A549 (cell line): Measurements from ENCODE around the gene ZNF324. TPM values are rescaled to one million over a fixed set of nuclear protein-coding genes. Genes with fewer than 3 reads are reported as not detected.

ENCODE experiments used
- ATAC-seq, 2 experiments: fragments of 200-7000 bp in 1 of 2; fragments of >200 bp in 1 of 2; cut with Nextera tagmentation in 1 of 2; cut with Tn5 transposase in 1 of 2; 3 replicates each; pipeline versions ENCODE4 v1.8.0 to v1.9.1; 2018 to 2020; ENCODE audit warnings: mild to moderate bottlenecking in 1 of 2, moderate library complexity in 1 of 2
- CTCF ChIA-PET: fragments of 300-600 bp; sonication (Branson Sonifier 250); formaldehyde crosslinking; extraction: SDS; loops from one replicate; lab custom pipeline; 2021; ENCODE audit warnings: antibody characterized with exemption, inconsistent platforms; lab: Yijun Ruan, JAX
- POLR2A ChIA-PET: fragments of 350-600 bp; formaldehyde crosslinking; extraction: SDS; loops from one replicate; lab custom pipeline; 2021; ENCODE audit warnings: antibody characterized with exemption, inconsistent platforms; lab: Yijun Ruan, JAX
- DNase-seq, 2 experiments: peaks; one replicate each; pipeline versions ENCODE4 v3.0.0 to v3.0.0-alpha.2; 2011 to 2016; ENCODE audit warnings: low read depth in 1 of 2, low spot score in 1 of 2
- FAIRE-seq: peaks from 2 replicates; lab custom pipeline; 2011; peaks lifted over from hg19 to GRCh38; lab: Jason Lieb, UNC
- H3K27ac ChIP-seq, 2 experiments: fragments of >200 bp; sonication (Bioruptor Twin); formaldehyde crosslinking; 3 replicates each; pipeline ENCODE4 v1.5.1; 2016 to 2017
- H3K4me1 ChIP-seq: fragments of >200 bp; sonication (Bioruptor Twin); formaldehyde crosslinking; 3 replicates; pipeline ENCODE4 v1.6.1; 2016
- H3K4me2 ChIP-seq: fragments of >200 bp; sonication (Bioruptor Twin); formaldehyde crosslinking; 3 replicates; pipeline ENCODE4 v1.6.1; 2016
- H3K4me3 ChIP-seq: fragments of >200 bp; sonication (Bioruptor Twin); formaldehyde crosslinking; 3 replicates; pipeline ENCODE4 v1.5.1; 2016
- H3K9me3 ChIP-seq: fragments of >200 bp; sonication (Bioruptor Twin); formaldehyde crosslinking; 3 replicates; pipeline ENCODE4 v1.6.1; 2016
- BCL3 ChIP-seq: fragments of >200 bp; sonication (Bioruptor Twin); formaldehyde crosslinking; IDR thresholded peaks from 3 replicates; pipeline ENCODE4 v1.6.1; 2016
- CEBPB ChIP-seq, 2 experiments: fragments of >200 bp in 1 of 2; sonication (Bioruptor Twin) in 1 of 2; formaldehyde crosslinking in 1 of 2; IDR thresholded peaks; 2 replicates each; pipeline ENCODE4 v1.6.1; 2012 to 2016
- E2F6 ChIP-seq: IDR thresholded peaks from 2 replicates; pipeline ENCODE4 v1.6.1; 2012; ENCODE audit warnings: low read depth, borderline replicate concordance
- EHMT2 ChIP-seq: fragments of 200-600 bp; sonication (generic); IDR thresholded peaks from 2 replicates; pipeline ENCODE4 v1.6.1; 2016; ENCODE audit warnings: antibody characterized with exemption, low read depth, mild to moderate bottlenecking, moderate library complexity
- ELK1 ChIP-seq: fragments of 150-350 bp; IDR thresholded peaks from 2 replicates; pipeline ENCODE4 v1.6.1; 2014; ENCODE audit warnings: low read depth, mild to moderate bottlenecking, low read length
- ESRRA ChIP-seq: fragments of 150-350 bp; IDR thresholded peaks from 2 replicates; pipeline ENCODE4 v1.6.1; 2014; ENCODE audit warnings: mild to moderate bottlenecking, low read length, borderline replicate concordance
- GATA3 ChIP-seq: IDR thresholded peaks from 2 replicates; pipeline ENCODE4 v1.6.1; 2012; ENCODE audit warnings: borderline replicate concordance
- HDAC2 ChIP-seq: fragments of 200-600 bp; sonication (generic); IDR thresholded peaks from 2 replicates; pipeline ENCODE4 v1.6.1; 2016
- HOXA7 ChIP-seq: fragments of 250-450 bp; sonication (Bioruptor Pico); IDR thresholded peaks from 2 replicates; pipeline ENCODE4 v1.5.0; 2020; ENCODE audit warnings: mild to moderate bottlenecking, moderate library complexity
- HOXB5 ChIP-seq: fragments of 250-450 bp; sonication (Bioruptor Pico); IDR thresholded peaks from 2 replicates; pipeline ENCODE4 v1.5.0; 2020; ENCODE audit warnings: mild to moderate bottlenecking, moderate library complexity
- JUN ChIP-seq, 2 experiments: fragments of >200 bp; sonication (Bioruptor Twin); formaldehyde crosslinking; IDR thresholded peaks; 2 replicates in 1 of 2; 3 replicates in 1 of 2; pipeline ENCODE4 v1.6.1; 2016 to 2017
- KDM5A ChIP-seq: fragments of 200-600 bp; sonication (generic); IDR thresholded peaks from 2 replicates; pipeline ENCODE4 v1.6.1; 2016; ENCODE audit warnings: antibody characterized with exemption, mild to moderate bottlenecking
- MAX ChIP-seq: IDR thresholded peaks from 2 replicates; pipeline ENCODE4 v1.6.1; 2012
- MAZ ChIP-seq: fragments of 150-350 bp; IDR thresholded peaks from 2 replicates; pipeline ENCODE4 v1.6.1; 2014; ENCODE audit warnings: antibody characterized with exemption, low read depth, low read length, borderline replicate concordance
- MYC ChIP-seq: IDR thresholded peaks from 2 replicates; pipeline ENCODE4 v1.6.1; 2012; ENCODE audit warnings: mild to moderate bottlenecking, inconsistent platforms, low read length, improper control_type of control experiment, borderline replicate concordance
- PBX3 ChIP-seq: IDR thresholded peaks from 2 replicates; pipeline ENCODE4 v1.6.1; 2012
- PHF8 ChIP-seq: fragments of 200-600 bp; sonication (generic); IDR thresholded peaks from 2 replicates; pipeline ENCODE4 v1.6.1; 2016; ENCODE audit warnings: low read depth, mild to moderate bottlenecking, antibody characterized with exemption, moderate library complexity, borderline replicate concordance
- POLR2A ChIP-seq: IDR thresholded peaks from 2 replicates; pipeline ENCODE4 v1.6.1; 2012; ENCODE audit warnings: mild to moderate bottlenecking, low read length
- RAD21 ChIP-seq, 2 experiments: fragments of >200 bp in 1 of 2; sonication (Bioruptor Twin) in 1 of 2; formaldehyde crosslinking in 1 of 2; IDR thresholded peaks in 1 of 2; conservative IDR thresholded peaks in 1 of 2; 2 replicates in 1 of 2; 3 replicates in 1 of 2; pipeline ENCODE4 v1.6.1; 2012 to 2018; ENCODE audit warnings: inconsistent platforms in 1 of 2
- REST ChIP-seq: fragments of 200-600 bp; sonication (generic); IDR thresholded peaks from 2 replicates; pipeline ENCODE4 v1.6.1; 2016; ENCODE audit warnings: antibody characterized with exemption, mild to moderate bottlenecking, moderate library complexity
- RFX5 ChIP-seq: fragments of 450-650 bp; IDR thresholded peaks from 2 replicates; pipeline ENCODE4 v1.7.1; 2014; ENCODE audit warnings: antibody characterized with exemption, mild to moderate bottlenecking, moderate library complexity
- RNF2 ChIP-seq: fragments of 200-600 bp; sonication (generic); IDR thresholded peaks from 2 replicates; pipeline ENCODE4 v1.6.1; 2016; ENCODE audit warnings: low read depth, mild to moderate bottlenecking, antibody characterized with exemption, moderate library complexity, borderline replicate concordance
- SMC3 ChIP-seq: fragments of >200 bp; sonication (Bioruptor Twin); formaldehyde crosslinking; IDR thresholded peaks from 3 replicates; pipeline ENCODE4 v1.6.1; 2018; ENCODE audit warnings: inconsistent platforms
- ZC3H11A ChIP-seq: fragments of 450-650 bp; IDR thresholded peaks from 2 replicates; pipeline ENCODE4 v1.6.1; 2014; ENCODE audit warnings: antibody characterized with exemption, mild to moderate bottlenecking
- ZNF302 ChIP-seq: fragments of 250-450 bp; sonication (Bioruptor Pico); IDR thresholded peaks from 2 replicates; pipeline ENCODE4 v1.9.0; 2021; ENCODE audit warnings: inconsistent platforms, mild to moderate bottlenecking, moderate library complexity
- WGBS: methylation state at CpG from one replicate; pipeline ENCODE4 v1.1.6; 2017; ENCODE audit errors: missing lambda C conversion rate; 5-methylcytosine and 5-hydroxymethylcytosine counted together
- polyA plus RNA-seq, 4 experiments: library from polyadenylated mRNA; depleted of rRNA in 3 of 4; stranded (reverse); fragments of >200 nt; fragmentation: RNase III in 1 of 4; extraction: RNeasy Plus Mini Kit Qiagen cat#74134 plus additional on column Dnase treatment in 1 of 4; gene quantifications; 2 replicates in 3 of 4; 3 replicates in 1 of 4; pipeline ENCODE4 v1.2.3, GENCODE V29; 2011 to 2017

Gene ZNF324
- polyA plus RNA-seq, 2 of the 4 experiments (the other 2 are of a cell fraction): 3.0 to 6.9 TPM

GRCh38 chr19:58499021-58499927 is 32.4 kb downstream of the ZNF324 start:
- DNase-seq (peak; percentile 100), FAIRE-seq (peak; percentile 61), ATAC-seq (peak; percentile 97 to 99)
- peak overlapping the region; percentile 61 for H3K4me3 ChIP-seq
- 0 out of 3 replicates have a peak, but pooled peaks cover 2% of the 10 kb centered on the region for H3K9me3 ChIP-seq
- TF ChIP-seq POLR2A (peak; percentile 87), SMC3 (peak; percentile 39; the same call in 2 of the 3 replicates), MYC (peak; percentile 75), ZC3H11A (no peak; the same call in 1 of the 2 replicates), PHF8 (peak; percentile 43; the same call in 1 of the 2 replicates), PBX3 (peak; percentile 30; the same call in 1 of the 2 replicates), CEBPB (IDR thresholded peaks at IDR 0.05) (peak in 1 of 2 experiments; percentile 9; a peak in 1 of 4 replicates), RAD21 (conservative IDR thresholded peaks at IDR 0.05 in 1 of 2, IDR thresholded peaks at IDR 0.05 in 1 of 2) (peak; percentile 19; a peak in 2 of 5 replicates), HDAC2 (no peak), MAZ (peak; percentile 63; the same call in 1 of the 2 replicates), E2F6 (peak; percentile 88; the same call in 1 of the 2 replicates), RNF2 (no peak), KDM5A (peak; percentile 84), MAX (peak; percentile 97), ELK1 (0 out of 2 replicates have a peak, but pooled peaks have one; percentile 24), BCL3 (peak; percentile 66; the same call in 1 of the 3 replicates), HOXB5 (CRISPR knock-in tag) (peak; percentile 61; the same call in 1 of the 2 replicates), ESRRA (0 out of 2 replicates have a peak, but pooled peaks have one; percentile 35), REST (peak; percentile 45; the same call in 1 of the 2 replicates), RFX5 (no peak), HOXA7 (no peak), JUN (IDR thresholded peaks at IDR 0.05) (peak; percentile 61 to 89; a peak in 4 of 5 replicates), EHMT2 (no peak), GATA3 (0 out of 2 replicates have a peak, but pooled peaks have one; percentile 62), ZNF302 (CRISPR knock-in tag) (no peak)
- ChIA-PET POLR2A (interaction anchor here (0.6 to 3.9 kb wide), 6 partner anchors 10 to 263 kb away, joined by 3 to 40 read pairs (median 6); partner anchors contain the start of genes TRIM28, ZBTB45 and ZNF446), CTCF (interaction anchor here (0.7 to 4.1 kb wide), 9 partner anchors 9 to 26 kb away, joined by 3 to 57 read pairs (median 4); partner anchors contain the start of gene ZBTB45)
- peak overlapping the region; percentile 98 for H3K4me2 ChIP-seq
- peaks cover 13% of the 10 kb centered on the region; the same call in 2 of the 3 replicates for H3K4me1 ChIP-seq
- 10% methylated on average over 9 of the region's 60 CpGs for WGBS
- H3K27ac ChIP-seq: peak overlapping the region; percentile 85 to 89
